ENCODE measurements around the gene MZF1. TPM values are rescaled to one million over a fixed set of nuclear protein-coding genes. Genes with fewer than 3 reads are reported as not detected.

The MZF1 gene
- total RNA-seq, 1 experiment from 2014 or later: 20.3 TPM

- CTCF ChIA-PET: no interaction called here
These were observed 12.5 kb upstream of the MZF1 start for GRCh38 chr19:58585442-58586132.

GRCh38 chr19:58584498-58585441 lies 11.6 kb upstream of the MZF1 start:
- CTCF ChIA-PET: no interaction called here
- no peak for DNase-seq (ENCODE audit: low spot score)

More at GRCh38 chr19:58585442-58586132, 12.5 kb upstream of the MZF1 start:
- intact Hi-C loops (cut with micrococcal nuclease; ENCODE audit: unreplicated experiment): no loop called here
- POLR2A ChIA-PET (ENCODE audit: low non-redundant PET): no interaction called here
- DNase-seq (ENCODE audit: low spot score): no peak
- H3K27me3 ChIP-seq (replicated peaks; ENCODE audit: insufficient read depth, low read depth, low read length, poor library complexity): no peaks in the 10 kb centered on the region
- H3K9me3 ChIP-seq (ENCODE audit: low read depth, low read length, poor library complexity, severe bottlenecking): no peaks in the 10 kb centered on the region
- H3K4me3 ChIP-seq (ENCODE audit: low read depth, low read length, poor library complexity, severe bottlenecking): no peak overlapping the region
- H3K36me3 ChIP-seq (ENCODE audit: insufficient read depth, low read length, poor library complexity, severe bottlenecking): peaks cover 19% of the 10 kb centered on the region
- H3K4me1 ChIP-seq (ENCODE audit: insufficient read depth, low read length, poor library complexity, severe bottlenecking): no peaks in the 10 kb centered on the region
- TF ChIP-seq EZH2 (IDR thresholded peaks at IDR 0.05; ENCODE audit: borderline replicate concordance, low read depth, low read length, poor library complexity, severe bottlenecking): no peak
- no peak for TF ChIP-seq CTCF (conservative IDR thresholded peaks at IDR 0.05; ENCODE audit: low read depth, low read length)
- H3K27ac ChIP-seq (ENCODE audit: low read depth, low read length, poor library complexity, severe bottlenecking): no peak overlapping the region
- BruUV-seq (replicated peaks): no TSS peak

GRCh38 chr19:58582985-58583384 lies 9.8 kb upstream of the MZF1 start:
- POLR2A ChIA-PET (ENCODE audit: low non-redundant PET): no interaction called here
- no TSS peak for BruUV-seq (replicated peaks)
- intact Hi-C loops (cut with micrococcal nuclease; ENCODE audit: unreplicated experiment): no loop called here
- Histone ChIP-seq H3K4me1 (ENCODE audit: insufficient read depth, low read length, poor library complexity, severe bottlenecking) (peaks cover 13% of the 10 kb centered on the region), H3K36me3 (ENCODE audit: insufficient read depth, low read length, poor library complexity, severe bottlenecking) (peaks cover 19% of the 10 kb centered on the region), H3K27me3 (replicated peaks; ENCODE audit: insufficient read depth, low read depth, low read length, poor library complexity) (no peaks in the 10 kb centered on the region), H3K4me3 (ENCODE audit: low read depth, low read length, poor library complexity, severe bottlenecking) (no peak overlapping the region), H3K27ac (ENCODE audit: low read depth, low read length, poor library complexity, severe bottlenecking) (no peak overlapping the region), H3K9me3 (ENCODE audit: low read depth, low read length, poor library complexity, severe bottlenecking) (no peaks in the 10 kb centered on the region)
- DNase-seq (ENCODE audit: low spot score): no peak
- no peak for TF ChIP-seq EZH2 (IDR thresholded peaks at IDR 0.05; ENCODE audit: borderline replicate concordance, low read depth, low read length, poor library complexity, severe bottlenecking)
- CTCF ChIA-PET: no interaction called here

More at GRCh38 chr19:58584498-58585441, 11.6 kb upstream of the MZF1 start:
- Histone ChIP-seq H3K4me3 (ENCODE audit: low read depth, low read length, poor library complexity, severe bottlenecking) (no peak overlapping the region), H3K27me3 (replicated peaks; ENCODE audit: insufficient read depth, low read depth, low read length, poor library complexity) (no peaks in the 10 kb centered on the region), H3K4me1 (ENCODE audit: insufficient read depth, low read length, poor library complexity, severe bottlenecking) (peaks cover 3% of the 10 kb centered on the region), H3K9me3 (ENCODE audit: low read depth, low read length, poor library complexity, severe bottlenecking) (no peaks in the 10 kb centered on the region), H3K36me3 (ENCODE audit: insufficient read depth, low read length, poor library complexity, severe bottlenecking) (peaks cover 19% of the 10 kb centered on the region), H3K27ac (ENCODE audit: low read depth, low read length, poor library complexity, severe bottlenecking) (no peak overlapping the region)
- TF ChIP-seq CTCF (conservative IDR thresholded peaks at IDR 0.05; ENCODE audit: low read depth, low read length): no peak
- TF ChIP-seq EZH2 (IDR thresholded peaks at IDR 0.05; ENCODE audit: borderline replicate concordance, low read depth, low read length, poor library complexity, severe bottlenecking): no peak
- POLR2A ChIA-PET (ENCODE audit: low non-redundant PET): no interaction called here
- intact Hi-C loops (cut with micrococcal nuclease; ENCODE audit: unreplicated experiment): no loop called here
- BruUV-seq (replicated peaks): no TSS peak
